ENCODE data around the gene DUSP9. TPM values are rescaled to one million over a fixed set of nuclear protein-coding genes. Genes with fewer than 3 reads are reported as not detected.
A peak's percentile ranks its signal among the peaks of the same experiment; 100 is the strongest.

DUSP9 gene
- total RNA-seq, 1 donor from 2014 or later = 1.3 TPM

DNA sequence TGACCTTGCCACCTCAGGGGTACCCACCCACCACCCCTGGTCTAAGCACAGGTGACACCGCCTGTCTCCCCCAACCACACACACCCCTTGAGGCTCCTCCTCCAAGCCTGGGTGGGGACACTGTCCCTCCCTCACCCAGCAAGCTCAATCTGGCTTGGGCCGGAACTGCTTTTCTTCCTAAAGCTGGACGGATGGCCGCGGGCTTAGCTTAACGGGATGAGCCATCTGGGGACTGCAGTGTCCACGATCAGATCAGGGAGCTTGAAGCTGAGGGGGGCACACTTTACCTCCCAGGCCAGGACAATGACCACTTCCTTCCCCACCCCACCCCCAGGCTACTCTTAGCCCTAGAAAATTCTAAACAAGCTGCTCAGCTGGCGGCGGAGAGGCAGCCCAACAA, 39.7 kb downstream of the DUSP9 start:
- H3K27ac Mint-ChIP-seq (ENCODE audit: unreplicated experiment) = no peak overlapping the region
- peak overlapping the region; percentile 26 for H3K4me3 Mint-ChIP-seq (ENCODE audit: unreplicated experiment)
- H3K36me3 Mint-ChIP-seq (ENCODE audit: unreplicated experiment) = no peaks in the 10 kb centered on the region
- no peaks in the 10 kb centered on the region for H3K9me3 Mint-ChIP-seq (ENCODE audit: unreplicated experiment)
- no peaks in the 10 kb centered on the region for H3K27me3 Mint-ChIP-seq (ENCODE audit: unreplicated experiment)
- H3K4me1 Mint-ChIP-seq (ENCODE audit: unreplicated experiment) = peaks cover 12% of the 10 kb centered on the region
- TF ChIP-seq, protein P1, sequence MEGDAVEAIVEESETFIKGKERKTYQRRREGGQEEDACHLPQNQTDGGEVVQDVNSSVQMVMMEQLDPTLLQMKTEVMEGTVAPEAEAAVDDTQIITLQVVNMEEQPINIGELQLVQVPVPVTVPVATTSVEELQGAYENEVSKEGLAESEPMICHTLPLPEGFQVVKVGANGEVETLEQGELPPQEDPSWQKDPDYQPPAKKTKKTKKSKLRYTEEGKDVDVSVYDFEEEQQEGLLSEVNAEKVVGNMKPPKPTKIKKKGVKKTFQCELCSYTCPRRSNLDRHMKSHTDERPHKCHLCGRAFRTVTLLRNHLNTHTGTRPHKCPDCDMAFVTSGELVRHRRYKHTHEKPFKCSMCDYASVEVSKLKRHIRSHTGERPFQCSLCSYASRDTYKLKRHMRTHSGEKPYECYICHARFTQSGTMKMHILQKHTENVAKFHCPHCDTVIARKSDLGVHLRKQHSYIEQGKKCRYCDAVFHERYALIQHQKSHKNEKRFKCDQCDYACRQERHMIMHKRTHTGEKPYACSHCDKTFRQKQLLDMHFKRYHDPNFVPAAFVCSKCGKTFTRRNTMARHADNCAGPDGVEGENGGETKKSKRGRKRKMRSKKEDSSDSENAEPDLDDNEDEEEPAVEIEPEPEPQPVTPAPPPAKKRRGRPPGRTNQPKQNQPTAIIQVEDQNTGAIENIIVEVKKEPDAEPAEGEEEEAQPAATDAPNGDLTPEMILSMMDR (IDR thresholded peaks at IDR 0.05) = no peak
- no peak for DNase-seq (ENCODE audit: extremely low spot score, unreplicated experiment)

GRCh38 chrX:153687121-153688039, 40.4 kb downstream of the DUSP9 start, which contains the start of gene SLC6A8:
Gene SLC6A8, plus strand, starts transcription at chrX:153687926. Its CDS starts 649 bp downstream, at chrX:153688575.
- no peak for DNase-seq (ENCODE audit: extremely low spot score, unreplicated experiment)
- no peaks in the 10 kb centered on the region for H3K9me3 Mint-ChIP-seq (ENCODE audit: unreplicated experiment)
- H3K36me3 Mint-ChIP-seq (ENCODE audit: unreplicated experiment) = no peaks in the 10 kb centered on the region
- H3K27ac Mint-ChIP-seq (ENCODE audit: unreplicated experiment) = peak within 1 kb of the TSS; percentile 23
- no peaks in the 10 kb centered on the region for H3K27me3 Mint-ChIP-seq (ENCODE audit: unreplicated experiment)
- peaks cover 12% of the 10 kb centered on the region for H3K4me1 Mint-ChIP-seq (ENCODE audit: unreplicated experiment)
- TF ChIP-seq, protein P1 (IDR thresholded peaks at IDR 0.05) = peak; percentile 55
- peak within 1 kb of the TSS; percentile 70 for H3K4me3 Mint-ChIP-seq (ENCODE audit: unreplicated experiment)

GRCh38 chrX:153688071-153688470, 41.1 kb downstream of the DUSP9 start:
- H3K9me3 Mint-ChIP-seq (ENCODE audit: unreplicated experiment) = no peaks in the 10 kb centered on the region
- H3K36me3 Mint-ChIP-seq (ENCODE audit: unreplicated experiment) = no peaks in the 10 kb centered on the region
- peaks cover 12% of the 10 kb centered on the region for H3K4me1 Mint-ChIP-seq (ENCODE audit: unreplicated experiment)
- H3K27me3 Mint-ChIP-seq (ENCODE audit: unreplicated experiment) = no peaks in the 10 kb centered on the region
- no peak overlapping the region for H3K27ac Mint-ChIP-seq (ENCODE audit: unreplicated experiment)
- TF ChIP-seq, protein P1 (IDR thresholded peaks at IDR 0.05) = no peak
- DNase-seq (ENCODE audit: extremely low spot score, unreplicated experiment) = no peak
- no peak overlapping the region for H3K4me3 Mint-ChIP-seq (ENCODE audit: unreplicated experiment)

- H3K4me1 Mint-ChIP-seq (ENCODE audit: unreplicated experiment) = peaks cover 12% of the 10 kb centered on the region
- TF ChIP-seq, protein P1 (IDR thresholded peaks at IDR 0.05) = no peak
- no peak for DNase-seq (ENCODE audit: extremely low spot score, unreplicated experiment)
These were observed 41.5 kb downstream of the DUSP9 start for GRCh38 chrX:153688506-153688905.

GRCh38 chrX:153688911-153689590, 42.0 kb downstream of the DUSP9 start:
- TF ChIP-seq, protein P1 (IDR thresholded peaks at IDR 0.05) = no peak
- no peaks in the 10 kb centered on the region for H3K36me3 Mint-ChIP-seq (ENCODE audit: unreplicated experiment)

More at GRCh38 chrX:153688506-153688905, 41.5 kb downstream of the DUSP9 start:
- Mint-ChIP-seq H3K9me3 (ENCODE audit: unreplicated experiment) (no peaks in the 10 kb centered on the region), H3K4me3 (ENCODE audit: unreplicated experiment) (no peak overlapping the region), H3K36me3 (ENCODE audit: unreplicated experiment) (no peaks in the 10 kb centered on the region), H3K27me3 (ENCODE audit: unreplicated experiment) (no peaks in the 10 kb centered on the region), H3K27ac (ENCODE audit: unreplicated experiment) (no peak overlapping the region)

More at GRCh38 chrX:153688911-153689590, 42.0 kb downstream of the DUSP9 start:
- H3K9me3 Mint-ChIP-seq (ENCODE audit: unreplicated experiment) = no peaks in the 10 kb centered on the region
- H3K4me1 Mint-ChIP-seq (ENCODE audit: unreplicated experiment) = peaks cover 12% of the 10 kb centered on the region
- H3K4me3 Mint-ChIP-seq (ENCODE audit: unreplicated experiment) = peak overlapping the region; percentile 64
- no peaks in the 10 kb centered on the region for H3K27me3 Mint-ChIP-seq (ENCODE audit: unreplicated experiment)
- no peak overlapping the region for H3K27ac Mint-ChIP-seq (ENCODE audit: unreplicated experiment)
- DNase-seq (ENCODE audit: extremely low spot score, unreplicated experiment) = no peak
